ENCODE data around the gene FERMT2.

FERMT2 gene, protein sequence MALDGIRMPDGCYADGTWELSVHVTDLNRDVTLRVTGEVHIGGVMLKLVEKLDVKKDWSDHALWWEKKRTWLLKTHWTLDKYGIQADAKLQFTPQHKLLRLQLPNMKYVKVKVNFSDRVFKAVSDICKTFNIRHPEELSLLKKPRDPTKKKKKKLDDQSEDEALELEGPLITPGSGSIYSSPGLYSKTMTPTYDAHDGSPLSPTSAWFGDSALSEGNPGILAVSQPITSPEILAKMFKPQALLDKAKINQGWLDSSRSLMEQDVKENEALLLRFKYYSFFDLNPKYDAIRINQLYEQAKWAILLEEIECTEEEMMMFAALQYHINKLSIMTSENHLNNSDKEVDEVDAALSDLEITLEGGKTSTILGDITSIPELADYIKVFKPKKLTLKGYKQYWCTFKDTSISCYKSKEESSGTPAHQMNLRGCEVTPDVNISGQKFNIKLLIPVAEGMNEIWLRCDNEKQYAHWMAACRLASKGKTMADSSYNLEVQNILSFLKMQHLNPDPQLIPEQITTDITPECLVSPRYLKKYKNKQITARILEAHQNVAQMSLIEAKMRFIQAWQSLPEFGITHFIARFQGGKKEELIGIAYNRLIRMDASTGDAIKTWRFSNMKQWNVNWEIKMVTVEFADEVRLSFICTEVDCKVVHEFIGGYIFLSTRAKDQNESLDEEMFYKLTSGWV

GRCh38 chr14:52950898-52951680 is at the start of gene FERMT2:
Gene FERMT2, minus strand, starts transcription at chr14:52951050. Its CDS starts 482 bp downstream, at chr14:52950568.
- peak; percentile 64 for DNase-seq

GRCh38 chr14:52998376-52999015 is 47.6 kb upstream of the FERMT2 start:
- no peak for DNase-seq

- DNase-seq: no peak
These were observed 45.6 kb upstream of the FERMT2 start for GRCh38 chr14:52996493-52996892.

GRCh38 chr14:52995998-52996397 is 45.1 kb upstream of the FERMT2 start:
- no peak for DNase-seq

DNA sequence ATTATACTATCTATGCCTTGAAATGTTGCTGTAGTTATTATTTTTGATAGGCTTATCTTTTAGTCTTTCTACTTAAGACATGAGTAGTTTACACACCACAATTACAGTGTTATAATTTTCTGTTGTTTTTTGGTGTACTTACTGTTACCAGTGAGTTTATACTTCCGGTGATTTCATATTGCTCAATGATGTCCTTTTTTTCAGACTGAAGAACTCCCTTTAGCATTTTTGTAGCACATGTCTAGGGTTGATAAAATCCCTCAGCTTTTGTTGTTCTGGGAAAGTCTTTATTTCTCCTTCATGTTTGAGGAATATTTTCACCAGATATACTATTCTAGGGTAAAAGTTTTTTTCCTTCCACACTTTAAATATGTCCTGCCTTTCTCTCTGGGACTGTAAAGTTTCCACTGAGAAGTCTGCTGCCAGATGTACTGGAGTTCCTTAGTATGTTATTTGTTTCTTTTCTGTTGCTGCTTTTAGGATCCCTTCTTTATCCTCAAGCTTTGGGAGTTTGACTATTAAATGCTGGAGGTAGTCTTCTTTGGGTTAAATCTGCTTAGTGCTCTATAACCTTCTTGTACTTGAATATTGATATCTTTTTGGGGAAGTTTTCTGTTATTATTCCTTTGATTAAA is 41.5 kb upstream of the FERMT2 start:
- DNase-seq: no peak

- DNase-seq: no peak
These were observed 37.3 kb upstream of the FERMT2 start for GRCh38 chr14:52988139-52988538.

DNA sequence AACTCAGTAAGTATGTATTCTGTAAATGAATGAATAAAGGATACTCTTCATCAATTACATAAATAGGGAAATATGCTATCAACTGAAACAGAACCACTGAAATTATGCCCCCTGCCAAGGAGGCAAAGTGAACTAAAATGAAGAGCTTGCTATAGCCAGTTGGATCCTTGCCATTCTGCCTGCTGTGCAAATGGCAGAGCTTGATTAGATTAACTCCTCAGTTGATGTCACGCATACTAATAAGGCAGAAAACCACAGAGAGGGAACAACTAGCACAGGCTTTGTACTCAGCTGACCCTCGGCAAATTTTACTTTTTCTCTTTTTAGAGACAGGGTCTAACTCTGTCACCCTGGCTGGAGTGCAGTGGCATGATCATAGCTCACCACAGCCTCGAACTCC is 36.7 kb upstream of the FERMT2 start:
- DNase-seq: no peak

- no peak for DNase-seq
These were observed 36.2 kb upstream of the FERMT2 start for GRCh38 chr14:52987042-52987441.

DNA sequence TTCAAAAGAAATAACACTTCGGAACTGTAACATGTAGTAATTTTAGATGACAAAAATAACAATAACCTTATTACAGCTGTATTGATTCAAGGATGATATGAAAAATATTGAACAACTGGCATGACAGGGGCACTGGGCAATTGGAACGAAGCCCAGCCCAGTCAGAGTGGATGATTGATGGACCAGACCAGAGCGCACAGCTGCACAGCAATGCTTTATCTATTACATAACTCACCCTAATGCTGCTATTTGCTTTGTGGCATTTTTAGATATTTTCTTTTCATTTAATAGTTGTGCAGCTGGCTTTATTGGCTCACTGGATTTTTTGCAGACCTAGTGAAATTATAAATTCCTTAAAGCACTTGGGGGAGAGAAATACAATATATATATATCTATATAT is 26.9 kb upstream of the FERMT2 start:
- no peak for DNase-seq

- DNase-seq: no peak
These were observed 23.6 kb upstream of the FERMT2 start for GRCh38 chr14:52974406-52974805.

DNA sequence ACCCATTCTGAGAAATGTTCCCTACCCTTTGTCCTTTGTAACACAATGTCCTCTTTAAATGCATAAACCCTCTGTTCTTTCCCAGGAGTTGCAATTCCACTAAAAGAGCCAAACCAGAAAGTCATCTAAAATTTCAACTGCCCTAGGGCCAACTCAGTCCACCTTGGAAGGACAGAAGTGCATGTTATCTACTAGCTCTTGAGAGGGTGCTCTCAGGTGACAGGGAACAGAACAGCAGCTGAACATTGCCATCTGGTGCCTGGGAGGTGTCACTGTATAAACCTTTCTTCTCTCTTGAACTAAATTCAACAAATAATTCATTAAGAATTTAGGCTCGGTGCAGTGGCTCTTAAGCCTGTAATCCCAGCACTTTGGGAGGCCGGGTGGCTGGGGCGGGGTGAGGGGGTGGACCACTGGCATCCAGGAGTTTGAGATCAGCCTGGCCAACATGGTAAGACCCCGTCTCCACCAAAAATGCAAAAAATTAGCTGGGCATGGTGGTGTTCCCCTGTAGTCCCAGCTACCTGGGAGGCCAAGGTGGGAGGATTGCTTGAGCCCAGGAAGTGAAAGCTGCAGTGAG is 10.3 kb upstream of the FERMT2 start:
- DNase-seq: peak; percentile 19

DNA sequence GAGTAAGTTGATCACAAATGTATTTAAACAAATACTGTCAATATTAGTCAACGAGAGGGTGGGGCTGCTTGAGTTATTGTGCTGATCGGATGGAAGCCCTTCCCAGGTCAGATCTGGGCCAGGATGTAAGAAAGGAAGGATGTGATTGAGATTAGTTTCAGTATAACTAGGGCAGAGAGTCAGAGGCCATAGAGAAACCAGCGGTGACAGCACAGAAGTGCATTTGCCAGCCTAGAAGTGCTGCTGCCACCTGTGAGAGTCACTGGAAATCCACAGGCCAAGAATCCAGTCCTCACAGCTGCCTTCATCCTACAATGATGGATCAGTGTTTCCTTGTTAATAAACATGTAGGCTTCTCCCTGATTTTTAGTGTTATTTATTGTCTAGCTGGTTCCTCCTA is 9.8 kb upstream of the FERMT2 start:
- no peak for DNase-seq

DNA sequence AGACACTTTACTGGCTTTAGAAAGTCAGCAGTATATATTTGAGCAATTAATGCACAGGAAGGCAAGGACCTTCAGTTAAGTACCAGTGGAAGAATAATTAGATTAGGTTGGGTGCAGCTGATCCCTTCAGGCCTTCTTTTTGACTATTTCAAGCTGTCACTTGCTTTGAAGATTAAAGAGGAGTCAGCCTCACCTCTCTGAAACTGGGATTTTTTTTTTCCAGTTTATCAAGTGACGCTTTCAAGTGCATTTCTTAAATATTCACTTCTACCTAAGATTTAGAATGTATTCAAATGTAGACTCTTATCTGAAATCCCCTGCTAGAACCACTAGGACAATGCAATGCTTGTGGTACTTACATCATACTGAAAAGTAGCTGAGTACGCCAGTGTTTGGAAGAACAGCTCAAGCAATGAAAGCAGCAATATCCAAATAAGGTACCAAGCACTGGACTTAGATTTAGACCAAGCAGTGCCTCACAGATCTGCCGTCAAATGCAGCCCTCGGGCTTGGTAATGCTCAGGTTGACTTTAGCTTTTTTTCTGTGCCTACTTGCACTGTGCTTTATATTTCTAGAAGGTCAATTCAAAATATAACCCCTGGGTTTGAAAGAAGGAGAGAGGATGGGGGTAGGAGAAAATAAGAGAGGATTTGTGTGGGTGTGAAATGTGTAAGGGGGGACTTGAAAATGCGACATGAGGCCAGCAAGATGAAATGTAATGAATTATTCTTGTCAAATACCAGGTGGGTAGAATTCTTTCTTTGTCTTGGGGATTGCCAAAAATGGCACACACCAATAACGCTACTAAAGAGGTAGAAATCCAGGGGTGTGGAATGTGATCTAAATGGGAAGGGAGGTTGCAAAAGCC is 3.7 kb upstream of the FERMT2 start:
- DNase-seq: no peak

- no peak for DNase-seq
These were observed 1.1 kb upstream of the FERMT2 start for GRCh38 chr14:52951681-52952554.

- no peak for DNase-seq
These were observed 396 bp downstream of the FERMT2 start for GRCh38 chr14:52950410-52950897.

DNA sequence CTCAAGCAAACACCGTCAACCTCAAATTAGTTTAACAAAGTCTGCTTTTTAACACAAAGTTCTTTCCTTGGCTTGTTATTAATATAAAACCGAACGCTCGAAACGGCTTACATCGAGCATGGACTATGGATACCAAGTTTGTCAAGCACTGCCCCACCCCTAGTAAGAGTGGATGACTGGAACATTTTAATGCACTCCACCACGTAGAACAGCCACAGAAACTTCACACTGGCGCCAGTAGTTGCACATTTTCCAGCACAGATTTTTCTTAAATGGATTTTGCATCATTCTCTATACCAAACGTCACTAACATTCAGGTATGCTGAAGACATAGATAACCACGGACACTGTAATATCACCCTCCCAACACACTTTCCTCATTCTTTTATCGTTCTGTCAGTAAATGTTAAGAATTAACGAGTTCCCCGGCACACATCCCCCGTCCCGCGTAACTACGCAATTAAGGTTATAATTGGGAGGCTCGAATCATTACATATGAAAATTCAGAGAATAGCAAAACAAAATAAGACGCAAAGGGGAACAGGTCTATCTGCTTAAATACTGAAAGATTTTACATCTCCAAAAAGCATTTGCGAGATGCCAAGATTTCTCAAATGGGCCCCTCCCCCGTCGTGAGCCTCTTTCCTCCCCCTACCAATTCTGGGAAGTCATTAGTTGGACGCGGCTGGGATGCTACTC is 990 bp downstream of the FERMT2 start:
- no peak for DNase-seq

GRCh38 chr14:52949249-52949648 is 1.6 kb downstream of the FERMT2 start:
- DNase-seq: no peak

GRCh38 chr14:52948836-52949235 is 2.0 kb downstream of the FERMT2 start:
- DNase-seq: no peak

DNA sequence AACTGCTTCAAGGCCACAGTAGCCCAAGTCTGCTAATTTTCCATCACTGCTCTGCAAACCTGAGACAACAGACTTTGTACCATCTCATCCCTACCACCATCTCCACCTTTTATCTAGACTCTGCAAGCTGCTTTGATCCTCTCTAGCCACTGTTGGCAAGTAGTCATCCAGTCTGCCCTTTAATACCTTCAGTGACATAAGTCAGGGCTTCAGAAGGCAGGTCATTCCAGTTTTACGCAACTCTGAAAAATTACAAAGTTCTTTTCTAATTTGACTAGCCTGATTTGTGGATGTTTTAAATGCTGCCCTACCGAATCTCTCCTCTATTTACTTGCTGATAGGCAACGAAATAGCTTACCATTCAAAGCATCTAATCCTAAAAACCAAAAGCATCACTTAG is 2.8 kb downstream of the FERMT2 start:
- DNase-seq: no peak

Data from NCI-H1048 (cell line).